DMS 273 treated with DMSO at 0.1 percent for 48 hours (cell line): ENCODE measurements around the gene ARL5A.
"Not testable (repeated sequence)": the region's sequence is repeated elsewhere in the genome, so short reads cannot be mapped to it uniquely, and the experiment has no call there.

Source experiments
- DNase-seq: peaks from one replicate; lab custom pipeline; 2025; lab: John Stamatoyannopoulos, UW

Gene ARL5A

GRCh38 chr2:151795646-151796240 lies 32.5 kb downstream of the ARL5A start:
- DNase-seq: no peak

- not testable (repeated sequence) for DNase-seq
Observed at GRCh38 chr2:151794422-151794821, 33.8 kb downstream of the ARL5A start.

GRCh38 chr2:151793123-151793522 lies 35.1 kb downstream of the ARL5A start:
- no peak for DNase-seq

GRCh38 chr2:151792589-151792988 lies 35.6 kb downstream of the ARL5A start:
- DNase-seq: no peak

GRCh38 chr2:151791545-151791944 lies 36.7 kb downstream of the ARL5A start:
- no peak for DNase-seq

- DNase-seq: no peak
Observed at GRCh38 chr2:151790689-151791088, 37.5 kb downstream of the ARL5A start.

- DNase-seq: no peak
Observed at GRCh38 chr2:151789055-151789834, 39.0 kb downstream of the ARL5A start.

GRCh38 chr2:151786483-151786882 lies 41.7 kb downstream of the ARL5A start:
- DNase-seq: no peak

- no peak for DNase-seq
Observed at GRCh38 chr2:151786077-151786476, 42.1 kb downstream of the ARL5A start.

GRCh38 chr2:151783133-151783520 lies 45.1 kb downstream of the ARL5A start:
- DNase-seq: no peak

- DNase-seq: no peak
Observed at GRCh38 chr2:151782378-151783132, 45.7 kb downstream of the ARL5A start.

GRCh38 chr2:151781642-151782041 lies 46.6 kb downstream of the ARL5A start:
- no peak for DNase-seq

- DNase-seq: no peak
Observed at GRCh38 chr2:151780938-151781337, 47.3 kb downstream of the ARL5A start.

GRCh38 chr2:151777935-151778334 lies 50.3 kb downstream of the ARL5A start:
- no peak for DNase-seq

GRCh38 chr2:151777487-151777886 lies 50.7 kb downstream of the ARL5A start:
- DNase-seq: no peak

- DNase-seq: no peak
Observed at GRCh38 chr2:151776367-151776766, 51.9 kb downstream of the ARL5A start.

GRCh38 chr2:151775057-151775740 lies 53.0 kb downstream of the ARL5A start:
- no peak for DNase-seq

- DNase-seq: no peak
Observed at GRCh38 chr2:151774506-151774905, 53.7 kb downstream of the ARL5A start.

- DNase-seq: no peak
Observed at GRCh38 chr2:151771599-151772358, 56.4 kb downstream of the ARL5A start.

- no peak for DNase-seq
Observed at GRCh38 chr2:151770995-151771394, 57.2 kb downstream of the ARL5A start.

- no peak for DNase-seq
Observed at GRCh38 chr2:151769606-151770005, 58.6 kb downstream of the ARL5A start.

GRCh38 chr2:151767536-151767935 lies 60.7 kb downstream of the ARL5A start:
- no peak for DNase-seq
